Glutamatergic neuron (in vitro differentiated cells): ENCODE measurements around the gene ABCC9. TPM values are rescaled to one million over a fixed set of nuclear protein-coding genes. Genes with fewer than 3 reads are reported as not detected.

ENCODE experiments used
- DNase-seq: peaks from one replicate; pipeline ENCODE4 v3.0.0; 2022
- H3K27ac Mint-ChIP-seq: one replicate; pipeline ENCODE4 v1.8.0; 2020; ENCODE audit warnings: mild to moderate bottlenecking, mixed read lengths, inconsistent platforms; ENCODE audit not compliant: unreplicated experiment
- H3K27me3 Mint-ChIP-seq: one replicate; pipeline ENCODE4 v1.8.0; 2020; ENCODE audit warnings: mild to moderate bottlenecking, moderate library complexity, mixed read lengths, inconsistent platforms; ENCODE audit not compliant: unreplicated experiment
- H3K36me3 Mint-ChIP-seq: one replicate; pipeline ENCODE4 v1.8.0; 2020; ENCODE audit warnings: mild to moderate bottlenecking, mixed read lengths, inconsistent platforms; ENCODE audit not compliant: unreplicated experiment
- H3K4me1 Mint-ChIP-seq: one replicate; pipeline ENCODE4 v1.8.0; 2020; ENCODE audit warnings: mild to moderate bottlenecking, low read depth, mixed read lengths, inconsistent platforms; ENCODE audit not compliant: unreplicated experiment
- H3K4me3 Mint-ChIP-seq: one replicate; pipeline ENCODE4 v1.8.0; 2020; ENCODE audit warnings: mild to moderate bottlenecking, mixed read lengths, inconsistent platforms; ENCODE audit not compliant: unreplicated experiment
- H3K9me3 Mint-ChIP-seq: one replicate; pipeline ENCODE4 v1.8.0; 2020; ENCODE audit warnings: mild to moderate bottlenecking, moderate library complexity, mixed read lengths, inconsistent platforms; ENCODE audit not compliant: unreplicated experiment
- total RNA-seq: library from RNA; stranded (reverse); fragmentation: NEBNext Ultra II Directional; extraction: Animal tissue kit (Norgen Biotek cat#: 25700); gene quantifications from one replicate; pipeline ENCODE4 v1.2.1, GENCODE V29; 2021; ENCODE audit not compliant: unreplicated experiment
- TF ChIP-seq, protein P1 (sequence below): fragments of 200-600 bp; sonication (generic); IDR thresholded peaks from one replicate; pipeline ENCODE4 v1.5.0; 2021; ENCODE audit not compliant: partially characterized antibody, unreplicated experiment

The ABCC9 gene
- total RNA-seq, 1 donor from 2014 or later = 17.7 TPM

- no peak for DNase-seq
- Mint-ChIP-seq H3K27ac (no peak overlapping the region), H3K27me3 (no peaks in the 10 kb centered on the region), H3K36me3 (no peaks in the 10 kb centered on the region), H3K4me3 (no peak overlapping the region), H3K9me3 (peaks cover 2% of the 10 kb centered on the region), H3K4me1 (no peaks in the 10 kb centered on the region)
- TF ChIP-seq, protein P1, sequence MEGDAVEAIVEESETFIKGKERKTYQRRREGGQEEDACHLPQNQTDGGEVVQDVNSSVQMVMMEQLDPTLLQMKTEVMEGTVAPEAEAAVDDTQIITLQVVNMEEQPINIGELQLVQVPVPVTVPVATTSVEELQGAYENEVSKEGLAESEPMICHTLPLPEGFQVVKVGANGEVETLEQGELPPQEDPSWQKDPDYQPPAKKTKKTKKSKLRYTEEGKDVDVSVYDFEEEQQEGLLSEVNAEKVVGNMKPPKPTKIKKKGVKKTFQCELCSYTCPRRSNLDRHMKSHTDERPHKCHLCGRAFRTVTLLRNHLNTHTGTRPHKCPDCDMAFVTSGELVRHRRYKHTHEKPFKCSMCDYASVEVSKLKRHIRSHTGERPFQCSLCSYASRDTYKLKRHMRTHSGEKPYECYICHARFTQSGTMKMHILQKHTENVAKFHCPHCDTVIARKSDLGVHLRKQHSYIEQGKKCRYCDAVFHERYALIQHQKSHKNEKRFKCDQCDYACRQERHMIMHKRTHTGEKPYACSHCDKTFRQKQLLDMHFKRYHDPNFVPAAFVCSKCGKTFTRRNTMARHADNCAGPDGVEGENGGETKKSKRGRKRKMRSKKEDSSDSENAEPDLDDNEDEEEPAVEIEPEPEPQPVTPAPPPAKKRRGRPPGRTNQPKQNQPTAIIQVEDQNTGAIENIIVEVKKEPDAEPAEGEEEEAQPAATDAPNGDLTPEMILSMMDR = no peak
These were observed 15.8 kb downstream of the ABCC9 start for GRCh38 chr12:21925296-21925913.

DNA sequence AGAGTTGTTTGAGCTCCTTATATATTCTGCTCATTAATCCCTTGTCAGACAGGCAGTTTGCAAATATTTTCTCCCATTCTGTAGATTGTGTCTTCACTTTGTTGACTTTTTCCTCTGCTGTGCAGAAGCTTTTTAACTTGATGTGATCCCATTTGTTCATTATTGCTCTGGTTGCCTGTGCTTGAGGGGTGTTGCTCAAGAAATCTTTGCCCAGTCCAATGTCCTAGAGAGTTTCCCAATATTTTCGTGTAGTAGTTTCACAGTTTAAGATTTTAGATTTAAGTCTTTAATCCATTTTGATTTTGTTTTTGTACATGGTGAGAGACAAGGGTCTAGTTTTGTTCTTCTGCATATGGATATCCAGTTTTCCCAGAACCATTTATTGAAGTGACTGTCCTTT is 19.8 kb downstream of the ABCC9 start:
- Mint-ChIP-seq H3K36me3 (no peaks in the 10 kb centered on the region), H3K27ac (no peak overlapping the region), H3K27me3 (no peaks in the 10 kb centered on the region), H3K9me3 (peaks cover under 1% of the 10 kb centered on the region), H3K4me3 (no peak overlapping the region), H3K4me1 (no peaks in the 10 kb centered on the region)
- TF ChIP-seq, protein P1 = no peak
- no peak for DNase-seq

GRCh38 chr12:21918456-21918855 is 22.8 kb downstream of the ABCC9 start:
- Mint-ChIP-seq H3K4me1 (no peaks in the 10 kb centered on the region), H3K36me3 (no peaks in the 10 kb centered on the region), H3K9me3 (no peaks in the 10 kb centered on the region), H3K27ac (no peak overlapping the region), H3K27me3 (no peaks in the 10 kb centered on the region), H3K4me3 (no peak overlapping the region)
- no peak for DNase-seq
- TF ChIP-seq, protein P1 = no peak

DNA sequence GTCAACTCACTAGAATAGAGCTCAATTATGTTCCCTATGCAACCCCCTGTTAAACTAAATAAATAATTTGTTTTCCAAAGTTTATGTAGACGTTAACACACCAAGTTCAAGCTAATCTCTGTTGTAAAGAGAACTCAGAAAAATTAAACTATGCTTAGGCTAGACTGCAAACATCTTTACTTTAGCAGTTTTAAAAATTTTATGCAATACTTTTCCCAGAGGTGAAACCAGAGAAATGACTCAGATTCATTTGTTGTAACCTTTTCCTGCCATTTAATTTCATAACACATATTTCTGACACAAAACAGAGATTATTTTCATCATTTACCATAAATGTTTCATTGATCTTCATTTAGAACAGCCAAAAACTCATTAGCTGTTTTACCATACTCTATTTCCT is 27.4 kb downstream of the ABCC9 start:
- Mint-ChIP-seq H3K36me3 (no peaks in the 10 kb centered on the region), H3K4me3 (no peak overlapping the region), H3K4me1 (no peaks in the 10 kb centered on the region), H3K27ac (no peak overlapping the region), H3K9me3 (no peaks in the 10 kb centered on the region), H3K27me3 (no peaks in the 10 kb centered on the region)
- TF ChIP-seq, protein P1 = no peak
- no peak for DNase-seq

- no peak overlapping the region for H3K4me3 Mint-ChIP-seq
- TF ChIP-seq, protein P1 = no peak
- no peaks in the 10 kb centered on the region for H3K27me3 Mint-ChIP-seq
- H3K4me1 Mint-ChIP-seq = no peaks in the 10 kb centered on the region
- H3K27ac Mint-ChIP-seq = no peak overlapping the region
- no peaks in the 10 kb centered on the region for H3K36me3 Mint-ChIP-seq
- H3K9me3 Mint-ChIP-seq = no peaks in the 10 kb centered on the region
- no peak for DNase-seq
These were observed 28.9 kb downstream of the ABCC9 start for GRCh38 chr12:21912318-21912717.
